ENCODE measurements around the gene AOAH.
"Not testable (repeated sequence)": the region's sequence is repeated elsewhere in the genome, so short reads cannot be mapped to it uniquely, and the experiment has no call there.

AOAH gene

DNA sequence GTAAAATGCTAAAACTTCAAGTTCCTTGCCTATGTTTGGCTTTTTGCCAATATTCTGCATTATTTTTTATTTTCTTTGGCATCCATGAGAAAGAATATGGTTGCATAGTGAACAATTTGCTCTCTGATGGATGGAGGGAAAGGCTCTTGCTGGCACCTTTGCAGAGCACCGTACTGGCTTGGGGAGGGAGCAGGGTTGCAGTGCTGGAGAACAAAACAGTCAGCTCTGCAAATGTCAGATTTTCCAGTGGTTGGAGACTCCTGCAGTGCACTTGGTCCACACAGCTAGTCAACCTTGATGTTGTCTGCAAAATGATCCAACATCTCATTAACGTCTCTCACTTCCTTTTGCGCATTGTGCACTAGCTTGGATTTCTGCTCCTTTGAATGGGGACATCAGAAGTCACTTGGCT, 233.9 kb downstream of the AOAH start:
- TF ChIP-seq, protein P1, sequence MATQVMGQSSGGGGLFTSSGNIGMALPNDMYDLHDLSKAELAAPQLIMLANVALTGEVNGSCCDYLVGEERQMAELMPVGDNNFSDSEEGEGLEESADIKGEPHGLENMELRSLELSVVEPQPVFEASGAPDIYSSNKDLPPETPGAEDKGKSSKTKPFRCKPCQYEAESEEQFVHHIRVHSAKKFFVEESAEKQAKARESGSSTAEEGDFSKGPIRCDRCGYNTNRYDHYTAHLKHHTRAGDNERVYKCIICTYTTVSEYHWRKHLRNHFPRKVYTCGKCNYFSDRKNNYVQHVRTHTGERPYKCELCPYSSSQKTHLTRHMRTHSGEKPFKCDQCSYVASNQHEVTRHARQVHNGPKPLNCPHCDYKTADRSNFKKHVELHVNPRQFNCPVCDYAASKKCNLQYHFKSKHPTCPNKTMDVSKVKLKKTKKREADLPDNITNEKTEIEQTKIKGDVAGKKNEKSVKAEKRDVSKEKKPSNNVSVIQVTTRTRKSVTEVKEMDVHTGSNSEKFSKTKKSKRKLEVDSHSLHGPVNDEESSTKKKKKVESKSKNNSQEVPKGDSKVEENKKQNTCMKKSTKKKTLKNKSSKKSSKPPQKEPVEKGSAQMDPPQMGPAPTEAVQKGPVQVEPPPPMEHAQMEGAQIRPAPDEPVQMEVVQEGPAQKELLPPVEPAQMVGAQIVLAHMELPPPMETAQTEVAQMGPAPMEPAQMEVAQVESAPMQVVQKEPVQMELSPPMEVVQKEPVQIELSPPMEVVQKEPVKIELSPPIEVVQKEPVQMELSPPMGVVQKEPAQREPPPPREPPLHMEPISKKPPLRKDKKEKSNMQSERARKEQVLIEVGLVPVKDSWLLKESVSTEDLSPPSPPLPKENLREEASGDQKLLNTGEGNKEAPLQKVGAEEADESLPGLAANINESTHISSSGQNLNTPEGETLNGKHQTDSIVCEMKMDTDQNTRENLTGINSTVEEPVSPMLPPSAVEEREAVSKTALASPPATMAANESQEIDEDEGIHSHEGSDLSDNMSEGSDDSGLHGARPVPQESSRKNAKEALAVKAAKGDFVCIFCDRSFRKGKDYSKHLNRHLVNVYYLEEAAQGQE (IDR thresholded peaks at IDR 0.05; ENCODE audit: insufficient replicate concordance, low read depth) = no peak
- TF ChIP-seq GABPA (IDR thresholded peaks at IDR 0.05; ENCODE audit: low read depth) (no peak), SPI1 (IDR thresholded peaks at IDR 0.05; ENCODE audit: borderline replicate concordance, low read depth) (no peak), POLR2AphosphoS5 (IDR thresholded peaks at IDR 0.05; ENCODE audit: low read depth) (no peak)
- TF ChIP-seq, protein P2, sequence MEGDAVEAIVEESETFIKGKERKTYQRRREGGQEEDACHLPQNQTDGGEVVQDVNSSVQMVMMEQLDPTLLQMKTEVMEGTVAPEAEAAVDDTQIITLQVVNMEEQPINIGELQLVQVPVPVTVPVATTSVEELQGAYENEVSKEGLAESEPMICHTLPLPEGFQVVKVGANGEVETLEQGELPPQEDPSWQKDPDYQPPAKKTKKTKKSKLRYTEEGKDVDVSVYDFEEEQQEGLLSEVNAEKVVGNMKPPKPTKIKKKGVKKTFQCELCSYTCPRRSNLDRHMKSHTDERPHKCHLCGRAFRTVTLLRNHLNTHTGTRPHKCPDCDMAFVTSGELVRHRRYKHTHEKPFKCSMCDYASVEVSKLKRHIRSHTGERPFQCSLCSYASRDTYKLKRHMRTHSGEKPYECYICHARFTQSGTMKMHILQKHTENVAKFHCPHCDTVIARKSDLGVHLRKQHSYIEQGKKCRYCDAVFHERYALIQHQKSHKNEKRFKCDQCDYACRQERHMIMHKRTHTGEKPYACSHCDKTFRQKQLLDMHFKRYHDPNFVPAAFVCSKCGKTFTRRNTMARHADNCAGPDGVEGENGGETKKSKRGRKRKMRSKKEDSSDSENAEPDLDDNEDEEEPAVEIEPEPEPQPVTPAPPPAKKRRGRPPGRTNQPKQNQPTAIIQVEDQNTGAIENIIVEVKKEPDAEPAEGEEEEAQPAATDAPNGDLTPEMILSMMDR (IDR thresholded peaks at IDR 0.05; ENCODE audit: insufficient read depth, low read length) = no peak
- DNase-seq (ENCODE audit: low read depth in 1 of 2, low spot score in 1 of 2) = no peak
- Histone ChIP-seq H3K4me3 (replicated peaks; ENCODE audit: insufficient read depth, low read length) (no peak overlapping the region), H3K27ac (replicated peaks) (no peak overlapping the region), H3K27me3 (ENCODE audit: insufficient read depth, poor library complexity, severe bottlenecking) (no peaks in the 10 kb centered on the region)

DNA sequence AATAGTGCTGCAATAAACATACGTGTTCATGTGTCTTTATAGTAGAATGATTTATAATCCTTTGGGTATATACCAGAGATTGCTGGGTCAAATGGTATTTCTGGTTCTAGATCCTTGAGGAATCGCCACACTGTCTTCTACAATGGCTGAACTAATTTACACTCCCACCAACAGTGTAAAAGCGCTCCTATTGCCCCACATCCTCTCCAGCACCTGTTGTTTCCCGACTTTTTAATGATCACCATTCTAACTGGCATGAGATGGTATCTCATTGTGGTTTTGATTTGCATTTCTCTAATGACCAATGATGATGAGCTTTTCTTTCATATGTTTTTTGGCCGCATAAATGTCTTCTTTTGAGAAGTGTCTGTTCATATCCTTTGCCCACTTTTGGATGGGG, 235.6 kb downstream of the AOAH start:
- H3K27ac ChIP-seq (replicated peaks); DNase-seq (ENCODE audit: low read depth in 1 of 2, low spot score in 1 of 2); H3K27me3 ChIP-seq (ENCODE audit: insufficient read depth, poor library complexity, severe bottlenecking); H3K4me3 ChIP-seq (replicated peaks; ENCODE audit: insufficient read depth, low read length): not testable (repeated sequence)

DNA sequence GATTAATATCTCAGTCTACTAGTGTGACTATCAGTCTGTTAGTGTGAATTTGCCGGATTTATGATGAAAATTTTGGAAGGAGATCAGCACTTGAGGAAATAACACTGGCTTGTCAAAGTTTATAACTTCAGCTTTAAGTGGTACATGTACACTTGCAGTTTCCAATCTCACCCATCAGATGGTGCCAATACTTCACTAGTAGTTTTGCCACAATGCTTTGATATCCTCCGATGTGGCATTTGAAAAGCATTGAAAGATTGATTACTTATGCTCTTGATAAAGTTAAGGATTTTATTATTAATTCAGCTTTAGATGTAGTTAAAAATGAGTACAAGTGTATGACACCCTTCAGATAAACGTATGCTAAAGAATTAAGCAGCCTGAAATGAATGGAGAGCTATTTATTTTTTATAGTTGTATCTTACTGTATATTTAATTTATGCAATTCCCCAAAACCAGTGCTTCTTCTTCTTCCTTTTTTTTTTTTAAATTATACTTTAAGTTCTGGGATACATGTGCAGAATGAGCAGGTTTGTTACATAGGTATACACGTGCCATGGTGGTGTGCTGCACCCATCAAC, 236.4 kb downstream of the AOAH start:
- Histone ChIP-seq H3K27ac (replicated peaks) (no peak overlapping the region), H3K27me3 (ENCODE audit: insufficient read depth, poor library complexity, severe bottlenecking) (no peaks in the 10 kb centered on the region), H3K4me3 (replicated peaks; ENCODE audit: insufficient read depth, low read length) (no peak overlapping the region)
- TF ChIP-seq, protein P2 (IDR thresholded peaks at IDR 0.05; ENCODE audit: insufficient read depth, low read length) = peak; percentile 63
- TF ChIP-seq, protein P1 (IDR thresholded peaks at IDR 0.05; ENCODE audit: insufficient replicate concordance, low read depth) = no peak
- DNase-seq (ENCODE audit: low read depth in 1 of 2, low spot score in 1 of 2) = peak; percentile 17 to 52

DNA sequence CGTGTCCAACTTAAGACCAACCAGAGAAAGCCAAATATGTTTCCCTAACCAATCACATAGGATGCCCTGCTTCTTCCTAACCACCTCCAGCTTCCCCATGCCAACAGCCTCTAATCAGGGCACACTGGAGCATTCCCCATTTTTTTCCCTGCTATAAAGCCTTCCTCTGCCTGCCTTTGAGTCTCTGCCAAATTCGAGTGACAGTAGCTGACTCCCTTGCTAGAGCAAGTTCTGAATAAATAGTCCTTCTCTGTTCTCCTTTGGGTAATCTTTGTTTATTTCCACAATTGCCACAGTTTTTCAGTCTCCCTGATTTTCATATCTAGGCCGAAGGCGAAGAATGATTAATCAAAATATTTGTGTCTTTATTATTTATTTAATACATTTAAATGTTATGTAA, 238.0 kb downstream of the AOAH start:
- no peak for DNase-seq (ENCODE audit: low read depth in 1 of 2, low spot score in 1 of 2)
- Histone ChIP-seq H3K27me3 (ENCODE audit: insufficient read depth, poor library complexity, severe bottlenecking) (no peaks in the 10 kb centered on the region), H3K4me3 (replicated peaks; ENCODE audit: insufficient read depth, low read length) (no peak overlapping the region), H3K27ac (replicated peaks) (no peak overlapping the region)
- TF ChIP-seq, protein P2 (IDR thresholded peaks at IDR 0.05; ENCODE audit: insufficient read depth, low read length) = no peak
- TF ChIP-seq, protein P1 (IDR thresholded peaks at IDR 0.05; ENCODE audit: insufficient replicate concordance, low read depth) = no peak
- TF ChIP-seq SPI1 (IDR thresholded peaks at IDR 0.05; ENCODE audit: borderline replicate concordance, low read depth) (no peak), GABPA (IDR thresholded peaks at IDR 0.05; ENCODE audit: low read depth) (no peak), POLR2AphosphoS5 (IDR thresholded peaks at IDR 0.05; ENCODE audit: low read depth) (no peak)
